Ascending aorta (tissue), 2 donors: Measurements from ENCODE around the gene DVL3. TPM values are rescaled to one million over a fixed set of nuclear protein-coding genes. Genes with fewer than 3 reads are reported as not detected.
"Not testable (repeated sequence)": the region's sequence is repeated elsewhere in the genome, so short reads cannot be mapped to it uniquely, and the experiment has no call there.

Experiments
- DNase-seq, 2 donors: peaks; one replicate each; pipeline ENCODE4 v3.0.0-alpha.2; 2019; ENCODE audit warnings: low spot score in 2 of 2
- H3K27ac ChIP-seq, 2 donors: fragments of 200-600 bp; sonication (generic); one replicate each; pipeline ENCODE4 v1.5.1; 2016 to 2017; ENCODE audit warnings: mild to moderate bottlenecking in 1 of 2
- H3K27me3 ChIP-seq: fragments of 200-600 bp; sonication (generic); one replicate; pipeline ENCODE4 v1.5.1; 2017
- H3K36me3 ChIP-seq, 2 donors: fragments of 200-600 bp; sonication (generic); one replicate each; pipeline ENCODE4 v1.5.1; 2016
- H3K4me1 ChIP-seq, 2 donors: fragments of 200-600 bp; sonication (generic); one replicate each; pipeline ENCODE4 v1.5.1; 2016 to 2017; ENCODE audit warnings: mild to moderate bottlenecking in 1 of 2
- H3K4me3 ChIP-seq, 2 donors: fragments of 200-600 bp; sonication (generic); one replicate each; pipeline ENCODE4 v1.5.1; 2016 to 2017; ENCODE audit warnings: mild to moderate bottlenecking in 1 of 2
- H3K9me3 ChIP-seq, 2 donors: fragments of 200-600 bp; sonication (generic); one replicate each; pipeline ENCODE4 v1.5.1; 2016
- CTCF ChIP-seq, 3 experiments: fragments of 200-600 bp in 2 of 3; fragments of 450-650 bp in 1 of 3; sonication (generic) in 2 of 3; IDR thresholded peaks; one replicate each; pipeline ENCODE4 v1.5.1; 2016 to 2019; ENCODE audit warnings: antibody characterized with exemption in 3 of 3, mild to moderate bottlenecking in 1 of 3, moderate library complexity in 1 of 3
- intact Hi-C: fragments of 100-400 bp; cut with DNase I; formaldehyde crosslinking; loops from one replicate; pipeline ENCODE4 v1.15.1; 2023
- total RNA-seq: library from RNA; depleted of rRNA; stranded (reverse); fragments of >200 nt; gene quantifications from one replicate; pipeline ENCODE4 v1.1.0, GENCODE V29; 2016

Gene DVL3
- total RNA-seq, 1 donor from 2014 or later, result 36.6 TPM

DNA sequence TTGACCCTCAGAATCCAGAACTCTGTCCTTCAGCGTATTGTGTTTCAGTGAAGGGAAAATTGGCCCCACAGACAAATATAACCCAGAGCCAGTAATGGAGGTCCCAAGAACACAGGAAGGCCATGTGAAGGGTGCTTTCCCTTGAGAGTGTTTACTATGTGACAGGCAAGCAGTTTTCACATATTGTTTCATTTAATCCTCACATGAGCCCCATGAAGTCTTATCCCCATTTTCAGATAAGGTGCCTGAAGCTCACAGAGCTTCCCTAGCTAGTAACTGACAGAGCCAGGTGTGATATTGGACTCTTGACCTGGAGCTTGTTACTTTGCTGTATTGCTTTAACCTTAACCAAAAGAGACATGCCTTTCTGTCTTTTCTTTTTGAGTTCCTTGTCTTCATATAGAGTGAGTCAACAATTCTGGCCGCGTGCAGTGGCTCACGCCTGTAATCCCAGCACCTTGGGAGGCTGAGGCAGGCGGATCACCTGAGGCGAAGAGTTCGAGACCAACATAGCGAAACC, 9.4 kb upstream of the DVL3 start:
- Histone ChIP-seq H3K4me1 (no peaks in the 10 kb centered on the region), H3K27ac (no peak overlapping the region)

GRCh38 chr3:184148076-184148475, 7.1 kb upstream of the DVL3 start:
- Histone ChIP-seq H3K9me3 (no peaks in the 10 kb centered on the region), H3K4me1 (no peaks in the 10 kb centered on the region), H3K36me3 (peaks cover 29 to 32% of the 10 kb centered on the region in 2 donors), H3K27me3 (no peaks in the 10 kb centered on the region), H3K4me3 (no peak overlapping the region), H3K27ac (no peak overlapping the region)
- no peak for TF ChIP-seq CTCF (IDR thresholded peaks at IDR 0.05)
- DNase-seq, result no peak
- intact Hi-C loops, result no loop called here

More for the DNA sequence above, 9.4 kb upstream of the DVL3 start:
- TF ChIP-seq CTCF (IDR thresholded peaks at IDR 0.05), result no peak
- no peaks in the 10 kb centered on the region for H3K9me3 ChIP-seq
- H3K36me3 ChIP-seq, result peaks cover 51 to 55% of the 10 kb centered on the region in 2 donors
- H3K27me3 ChIP-seq, result no peaks in the 10 kb centered on the region
- intact Hi-C loops, result no loop called here
- no peak for DNase-seq
- H3K4me3 ChIP-seq, result no peak overlapping the region

DNA sequence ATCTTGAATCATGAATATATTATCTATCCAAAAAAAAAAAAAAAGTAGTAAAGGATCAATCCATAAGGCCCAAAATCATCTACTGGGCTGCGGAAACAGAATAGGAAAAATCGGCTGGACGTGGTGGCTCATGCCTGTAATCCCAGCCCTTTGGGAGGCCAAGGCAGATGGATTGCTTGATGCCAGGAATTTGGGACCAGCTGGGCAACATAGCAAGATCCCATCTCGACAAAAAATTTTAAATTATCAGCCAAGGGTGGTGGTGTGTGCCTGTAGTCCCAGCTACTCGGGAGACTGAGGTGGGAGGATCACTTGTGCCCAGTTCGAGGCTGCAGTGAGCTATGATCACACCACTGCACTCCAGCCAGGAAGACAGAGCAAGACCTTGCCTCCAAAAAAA, 6.1 kb upstream of the DVL3 start:
- no peak for TF ChIP-seq CTCF (IDR thresholded peaks at IDR 0.05)
- no peaks in the 10 kb centered on the region for H3K9me3 ChIP-seq
- no peak overlapping the region for H3K27ac ChIP-seq
- H3K4me1 ChIP-seq, result no peaks in the 10 kb centered on the region
- H3K36me3 ChIP-seq, result peaks cover 18 to 22% of the 10 kb centered on the region in 2 donors
- intact Hi-C loops, result no loop called here
- no peak for DNase-seq
- no peak overlapping the region for H3K4me3 ChIP-seq
- H3K27me3 ChIP-seq, result no peaks in the 10 kb centered on the region

DNA sequence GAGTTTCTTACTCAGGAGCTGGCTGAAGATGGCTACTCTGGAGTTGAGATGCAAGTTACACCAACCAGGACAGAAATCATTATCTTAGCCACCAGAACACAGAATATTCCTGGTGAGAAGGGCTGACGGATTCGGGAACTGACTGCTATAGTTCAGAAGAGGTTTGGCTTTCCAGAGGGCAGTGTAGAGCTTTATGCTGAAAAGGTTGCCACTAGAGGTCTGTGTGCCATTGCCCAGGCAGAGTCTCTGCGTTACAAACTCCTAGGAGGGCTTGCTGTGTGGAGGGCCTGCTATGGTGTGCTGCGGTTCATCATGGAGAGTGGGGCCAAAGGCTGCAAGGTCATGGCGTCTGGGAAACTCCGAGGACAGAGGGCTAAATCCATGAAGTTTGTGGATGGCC, 5.4 kb upstream of the DVL3 start:
- not testable (repeated sequence) for H3K27me3 ChIP-seq, H3K4me3 ChIP-seq, H3K9me3 ChIP-seq, DNase-seq, H3K27ac ChIP-seq, H3K4me1 ChIP-seq
- peaks cover 12 to 15% of the 10 kb centered on the region in 2 donors for H3K36me3 ChIP-seq
- intact Hi-C loops, result loop anchor here (10.0 kb wide), 1 partner anchor 1055 kb away; the partner anchor contains the start of gene MCCC1

DNA sequence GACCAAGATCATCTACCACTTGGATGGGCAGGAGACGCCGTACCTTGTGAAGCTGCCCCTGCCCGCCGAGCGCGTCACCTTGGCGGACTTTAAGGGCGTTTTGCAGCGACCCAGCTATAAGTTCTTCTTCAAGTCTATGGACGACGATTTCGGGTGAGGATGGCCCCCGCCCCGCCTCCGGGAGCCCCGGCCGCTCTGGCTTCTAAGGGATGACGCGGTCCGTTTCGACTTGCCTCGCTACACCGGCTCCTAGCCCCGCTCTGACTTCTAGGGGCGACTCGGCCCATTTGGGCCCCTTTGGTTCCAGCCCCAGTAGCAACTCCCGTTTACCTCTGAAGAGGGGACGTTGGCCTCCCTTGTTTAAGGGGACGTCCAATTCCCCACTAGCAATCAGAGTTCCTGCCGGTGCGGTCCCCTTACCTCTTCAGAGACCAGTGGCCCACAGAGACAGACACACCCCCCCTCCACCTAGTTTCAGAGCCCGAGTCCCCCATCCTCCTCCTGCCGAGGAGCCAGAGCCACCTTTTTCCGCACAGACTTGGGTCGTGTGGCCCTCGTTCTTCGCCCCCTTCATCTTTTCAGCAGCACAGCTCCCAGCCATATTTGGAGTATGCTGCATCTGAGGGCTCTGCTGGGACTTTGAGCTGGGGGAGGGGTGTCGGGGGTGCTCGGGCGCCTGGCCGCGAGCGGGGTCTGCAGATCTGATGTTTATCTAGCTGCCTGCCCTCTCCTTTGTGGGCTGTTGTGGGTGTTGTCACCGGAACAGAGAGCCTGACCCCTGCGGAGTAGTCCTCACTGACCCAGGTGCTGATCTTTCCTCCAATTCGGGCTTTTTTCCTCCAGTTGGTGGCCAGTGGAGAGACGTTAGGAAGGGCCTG, 706 bp downstream of the DVL3 start:
- Histone ChIP-seq H3K4me3 (peak overlapping the region; percentile 80 to 97), H3K4me1 (peaks cover 14 to 27% of the 10 kb centered on the region in 2 donors), H3K27me3 (no peaks in the 10 kb centered on the region), H3K9me3 (no peaks in the 10 kb centered on the region), H3K36me3 (no peaks in the 10 kb centered on the region), H3K27ac (peak overlapping the region; percentile 87 to 89)
- no peak for TF ChIP-seq CTCF (IDR thresholded peaks at IDR 0.05)
- intact Hi-C loops, result loop anchor here (1.0 to 10.0 kb wide), 6 partner anchors 18 to 1061 kb away; partner anchors contain the start of genes ABCC5, ALG3, AP2M1 and EEF1AKMT4
- DNase-seq, result peak in 1 of 2 donors; percentile 76

- H3K9me3 ChIP-seq, result no peaks in the 10 kb centered on the region
- intact Hi-C loops, result loop anchor here (1.0 to 10.0 kb wide), 6 partner anchors 18 to 1062 kb away; partner anchors contain the start of genes ABCC5, ALG3, AP2M1 and EEF1AKMT4
- H3K27me3 ChIP-seq, result no peaks in the 10 kb centered on the region
- peak overlapping the region; percentile 80 to 97 for H3K4me3 ChIP-seq
- H3K36me3 ChIP-seq, result no peaks in the 10 kb centered on the region
- H3K4me1 ChIP-seq, result peaks cover 18 to 34% of the 10 kb centered on the region in 2 donors
- no peak for TF ChIP-seq CTCF (IDR thresholded peaks at IDR 0.05)
- DNase-seq, result peak in 1 of 2 donors; percentile 78
- peak overlapping the region; percentile 87 to 89 for H3K27ac ChIP-seq
Observed at GRCh38 chr3:184156522-184156955, 1.4 kb downstream of the DVL3 start.
